Stimulated activated CD4-positive, alpha-beta T cell treated with anti-CD3 and anti-CD28 coated beads, Interleukin-15, amount 100 ng/mL, for 24 hours (primary cell): ENCODE results near the gene ACVR2B.
"Not testable (repeated sequence)": the region's sequence is repeated elsewhere in the genome, so short reads cannot be mapped to it uniquely, and the experiment has no call there.

ENCODE experiments used
- DNase-seq: peaks from one replicate; pipeline ENCODE4 v3.0.0-alpha.2; 2020

The ACVR2B gene

DNA sequence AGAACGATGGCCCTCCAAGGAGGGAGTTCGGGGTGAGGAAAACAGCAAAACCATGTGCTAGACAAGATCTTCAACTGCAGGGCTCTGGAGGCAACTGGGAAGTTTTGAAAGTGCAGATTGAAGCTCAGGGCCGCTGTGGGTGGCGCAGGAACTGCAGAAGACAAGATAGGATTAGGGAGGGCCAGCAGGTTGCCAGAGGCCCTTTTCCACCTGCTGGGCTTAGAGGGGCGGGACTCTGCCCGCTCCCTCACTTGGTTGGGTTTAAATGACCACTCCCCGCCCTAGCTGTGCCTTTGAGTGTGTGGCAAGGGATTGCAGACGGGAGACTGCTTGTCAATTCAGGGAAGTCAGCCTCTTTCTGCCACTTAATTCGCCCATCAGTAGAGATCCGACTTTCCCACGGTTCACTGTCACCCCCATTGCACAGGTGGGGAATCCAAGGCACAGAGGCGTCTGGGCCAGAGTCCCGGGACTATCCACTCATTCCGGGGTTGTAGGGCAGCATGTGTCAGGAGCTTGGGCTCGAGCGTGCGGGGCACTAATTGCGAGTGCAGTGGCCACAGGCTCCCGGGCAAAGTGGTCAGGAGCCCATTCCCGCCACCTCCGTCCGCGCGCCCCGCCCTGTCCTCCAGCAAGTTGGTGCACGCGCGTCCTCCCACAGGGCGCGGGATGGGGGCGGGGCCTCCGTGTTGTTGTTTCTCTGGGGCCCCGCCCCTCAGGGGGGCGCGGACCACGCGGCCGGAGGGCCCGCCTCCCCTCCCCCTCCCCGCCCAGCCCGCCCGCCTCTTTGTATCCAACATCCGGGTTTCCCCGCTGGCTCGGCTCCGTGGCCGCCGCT is at the start of gene ACVR2B:
Gene ACVR2B (plus strand): TSS at position 816 of the 838 bp plus-strand sequence. CDS start 433 bp downstream, outside the sequence.
- DNase-seq: peak; percentile 86

DNA sequence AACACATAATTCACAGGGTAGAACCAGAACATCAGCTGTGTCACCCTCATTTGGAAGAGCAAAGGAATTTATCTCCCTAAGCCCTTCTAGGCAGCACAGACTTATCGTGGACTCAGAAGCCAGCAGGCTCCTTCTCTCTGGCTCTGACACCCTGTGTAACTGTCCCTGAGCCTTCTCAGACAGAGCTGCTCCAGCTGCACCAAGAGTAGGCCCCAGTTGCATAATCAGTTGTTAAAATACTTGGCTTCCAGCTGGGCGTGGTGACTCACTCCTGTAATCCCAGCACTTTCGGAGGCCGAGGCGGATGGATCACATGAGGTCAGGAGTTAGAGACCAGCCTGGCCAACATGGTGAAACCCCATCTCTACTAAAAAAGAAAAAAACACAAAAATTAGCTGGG is 49.4 kb upstream of the ACVR2B start:
- DNase-seq: no peak

DNA sequence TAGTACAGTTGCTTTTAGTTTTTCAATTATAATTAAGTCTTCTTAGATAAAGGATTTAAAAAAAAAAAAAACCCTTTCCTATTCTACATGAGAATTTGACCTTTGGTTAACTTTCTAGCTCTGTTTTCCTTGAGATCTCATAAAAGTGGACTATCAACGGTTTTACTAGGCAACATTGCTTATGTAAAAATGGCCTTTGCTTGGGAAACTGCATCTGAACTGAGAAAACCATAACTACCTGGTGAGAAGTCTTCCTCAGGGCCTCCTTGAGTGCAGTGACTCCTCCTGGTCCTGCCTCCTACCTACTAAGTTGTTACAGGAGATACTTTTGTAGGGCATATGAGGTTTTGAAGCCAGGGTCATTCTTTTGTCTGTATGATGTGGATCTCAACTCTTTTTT is 42.1 kb upstream of the ACVR2B start:
- no peak for DNase-seq

DNA sequence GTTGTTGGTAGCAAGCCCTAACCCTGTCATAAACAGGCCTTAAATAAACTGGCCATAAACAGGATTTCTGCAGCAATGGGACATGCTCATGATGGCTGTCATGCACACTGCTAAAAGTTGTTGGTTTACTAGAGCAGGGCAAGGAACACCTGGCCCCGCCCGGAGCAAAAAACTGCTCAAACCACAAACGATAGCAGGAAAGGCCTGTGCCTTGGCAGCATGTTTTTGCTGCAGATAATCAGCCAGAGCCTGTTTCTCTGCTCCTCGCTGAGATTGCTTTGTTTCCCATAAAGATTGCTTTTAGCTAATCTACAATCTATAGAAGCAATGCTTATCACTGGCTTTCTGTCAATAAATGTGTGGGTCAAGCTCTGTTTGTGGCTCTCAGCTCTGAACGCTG is 32.9 kb upstream of the ACVR2B start:
- DNase-seq: not testable (repeated sequence)

DNA sequence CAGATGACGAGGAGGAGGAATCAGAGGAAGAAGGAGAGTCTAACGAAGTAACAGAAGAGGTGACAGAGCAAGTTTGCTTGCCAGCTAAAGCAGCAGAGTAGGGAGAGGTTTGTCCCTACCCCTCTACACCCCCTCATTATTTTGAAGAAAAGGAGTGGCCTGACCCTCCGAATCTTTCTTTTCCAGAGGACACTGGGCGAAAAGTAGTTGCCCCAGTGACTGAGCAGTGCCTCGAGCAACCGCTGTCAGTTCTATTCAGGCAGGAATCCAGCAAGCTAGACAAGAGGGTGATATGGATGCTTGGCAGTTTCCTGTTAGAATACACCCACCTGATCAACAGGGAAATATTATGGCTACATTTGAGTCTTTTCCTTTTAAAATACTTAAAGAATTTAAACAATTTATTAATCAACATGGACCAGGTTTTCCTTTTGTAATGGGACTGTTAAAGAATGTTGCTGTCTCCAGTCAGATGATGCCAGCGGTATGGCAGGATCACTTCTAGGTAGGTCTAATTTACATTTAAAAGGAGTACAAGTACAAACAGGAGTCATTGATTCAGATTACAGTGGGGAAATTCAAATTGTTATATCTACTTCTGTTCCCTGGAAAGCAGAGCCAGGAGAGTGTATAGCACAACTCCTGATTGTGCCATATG is 31.9 kb upstream of the ACVR2B start:
- DNase-seq: no peak

DNA sequence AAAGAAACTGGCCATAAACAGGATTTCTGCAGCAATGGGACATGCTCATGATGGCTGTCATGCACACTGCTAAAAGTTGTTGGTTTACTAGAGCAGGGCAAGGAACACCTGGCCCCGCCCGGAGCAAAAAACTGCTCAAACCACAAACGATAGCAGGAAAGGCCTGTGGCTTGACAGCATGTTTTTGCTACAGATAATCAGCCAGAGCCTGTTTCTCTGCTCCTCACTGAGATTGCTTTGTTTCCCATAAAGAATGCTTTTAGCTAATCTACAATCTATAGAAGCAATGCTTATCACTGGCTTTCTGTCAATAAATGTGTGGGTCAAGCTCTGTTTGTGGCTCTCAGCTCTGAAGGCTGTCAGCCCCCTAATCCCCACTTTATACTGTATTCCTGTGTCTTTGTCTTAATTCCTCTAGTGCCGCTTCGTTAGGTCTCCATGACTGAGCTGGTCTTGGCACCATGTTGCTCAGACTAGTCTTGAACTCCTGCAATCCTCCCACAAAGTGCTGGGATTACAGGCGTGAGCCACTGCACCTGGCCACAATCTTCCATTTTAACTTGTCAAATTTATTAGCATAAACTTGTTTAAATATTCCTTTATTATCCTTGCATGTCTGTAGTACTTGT is 26.8 kb upstream of the ACVR2B start:
- DNase-seq: not testable (repeated sequence)

DNA sequence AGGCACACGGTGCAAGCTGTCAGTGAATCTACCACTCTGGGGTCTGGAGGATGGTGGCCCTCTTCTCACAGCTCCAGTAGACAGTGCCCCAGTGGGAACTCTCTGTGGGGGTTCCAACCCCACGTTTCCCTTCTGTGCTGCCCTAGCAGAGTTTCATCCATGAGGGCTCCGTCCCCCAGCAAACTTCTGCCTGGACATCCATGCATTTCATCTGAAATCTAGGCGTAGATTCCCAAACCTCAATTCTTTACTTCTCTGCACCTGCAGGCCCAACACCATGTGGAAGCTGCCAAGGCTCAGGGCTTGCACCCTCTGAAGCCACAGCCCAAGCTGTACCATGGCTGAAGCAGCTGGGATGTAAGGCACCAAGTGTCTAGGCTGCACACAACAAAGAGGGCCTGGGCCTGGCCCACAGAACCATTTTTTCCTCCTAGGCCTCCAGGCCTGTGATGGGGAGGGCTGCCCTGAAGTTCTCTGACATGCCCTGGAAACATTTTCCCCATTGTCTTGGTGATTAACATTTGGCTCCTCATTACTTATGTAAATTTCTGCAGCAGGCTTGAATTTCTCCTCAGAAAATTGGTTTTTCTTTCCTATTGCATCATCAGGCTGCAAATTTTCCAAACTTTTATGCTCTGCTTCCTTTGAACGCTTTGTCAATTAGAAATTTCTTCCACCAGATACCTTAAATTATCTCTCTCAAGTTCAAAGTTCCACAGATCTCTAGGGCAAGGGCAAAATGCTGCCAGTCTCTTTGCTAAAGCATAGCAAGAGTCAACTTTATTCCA is 20.6 kb upstream of the ACVR2B start:
- DNase-seq: not testable (repeated sequence)

DNA sequence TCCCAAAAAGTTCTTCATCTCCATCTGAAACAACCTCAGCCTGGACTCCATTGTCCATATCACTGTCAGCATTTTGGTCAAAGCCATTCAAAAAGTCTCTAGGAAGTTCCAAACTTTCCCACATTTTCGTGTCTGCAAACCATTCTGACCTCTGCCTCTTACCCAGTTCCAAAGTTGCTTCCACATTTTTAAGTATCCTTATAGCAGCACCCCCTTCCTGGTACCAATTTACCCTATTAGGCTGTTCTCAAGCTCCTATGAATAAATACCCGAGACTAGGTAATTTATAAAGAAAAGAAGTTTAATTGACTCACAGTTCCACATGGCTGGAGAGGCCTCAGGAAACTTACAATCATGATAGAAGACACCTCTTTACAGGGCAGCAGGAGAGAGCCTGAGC is 20.0 kb upstream of the ACVR2B start:
- DNase-seq: not testable (repeated sequence)

DNA sequence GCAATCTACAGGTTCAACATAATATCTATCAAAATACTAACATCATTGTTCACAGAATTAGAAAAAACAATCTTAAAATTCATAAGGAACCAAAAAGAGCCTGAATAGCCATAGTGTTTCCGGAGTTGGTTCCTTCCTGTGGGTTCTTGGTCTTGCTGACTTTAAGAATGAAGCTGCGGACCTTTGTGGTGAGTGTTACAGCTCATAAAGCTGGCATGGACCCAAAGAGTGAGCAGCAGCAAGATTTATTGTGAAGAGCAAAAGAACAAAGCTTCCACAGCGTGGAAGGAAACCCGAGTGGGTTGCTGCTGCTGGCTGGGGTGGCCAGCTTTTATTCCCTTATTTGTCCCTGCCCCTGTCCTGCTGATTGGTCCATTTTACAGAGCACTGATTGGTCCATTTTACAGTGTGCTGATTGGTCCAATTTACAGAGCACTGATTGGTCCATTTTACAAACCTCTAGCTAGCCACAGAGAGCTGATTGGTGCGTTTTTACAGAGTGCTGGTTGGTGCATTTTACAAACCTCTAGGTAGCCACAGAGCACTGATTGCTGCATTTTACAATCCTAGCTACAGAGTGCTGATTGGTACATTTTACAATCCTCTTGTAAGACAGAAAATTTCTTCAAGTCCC is 15.1 kb upstream of the ACVR2B start:
- not testable (repeated sequence) for DNase-seq

DNA sequence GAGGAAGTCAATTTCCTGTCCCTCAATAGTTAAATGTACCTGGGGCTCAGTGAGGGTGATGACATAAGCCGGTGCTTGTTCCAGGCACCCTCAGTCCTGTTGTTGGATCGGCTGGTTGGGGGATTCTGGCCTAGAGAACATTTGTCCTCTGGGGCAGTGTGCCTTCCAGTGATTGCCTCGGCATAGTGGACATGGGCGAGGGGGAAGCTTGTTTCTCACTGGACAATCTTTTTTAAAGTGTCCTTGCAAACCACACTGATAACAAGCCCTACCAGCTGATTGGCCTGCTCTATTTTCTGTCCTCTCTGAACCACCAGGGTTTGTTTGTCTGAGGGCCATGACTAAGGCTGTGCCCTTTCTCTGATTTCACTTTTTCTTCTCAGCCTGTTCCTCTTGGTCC is 10.5 kb upstream of the ACVR2B start:
- DNase-seq: not testable (repeated sequence)

DNA sequence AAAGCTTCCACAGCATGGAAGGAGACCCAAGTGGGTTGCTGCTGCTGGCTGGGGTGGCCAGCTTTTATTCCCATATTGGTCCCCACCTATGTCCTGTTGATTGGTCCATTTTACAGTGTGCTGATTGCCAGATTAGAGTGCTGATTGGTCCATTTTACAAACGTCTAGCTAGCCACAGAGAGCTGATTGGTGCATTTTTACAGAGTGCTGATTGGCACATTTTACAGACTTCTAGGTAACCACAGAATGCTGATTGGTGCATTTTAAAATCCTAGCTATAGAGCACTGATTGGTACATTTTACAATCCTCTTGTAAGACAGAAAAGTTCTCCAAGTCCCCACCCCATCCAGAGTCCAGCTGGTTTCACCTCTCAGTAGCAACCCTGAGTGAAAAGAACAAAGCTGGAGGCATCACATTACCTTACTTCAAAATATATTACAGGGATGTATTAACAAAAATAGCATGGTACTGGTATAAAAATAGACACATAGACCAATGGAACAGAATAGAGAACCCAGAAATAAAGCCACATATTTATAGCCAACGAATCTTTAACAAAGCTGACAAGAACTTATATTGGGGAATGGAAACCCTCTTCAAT is 7.5 kb upstream of the ACVR2B start:
- no peak for DNase-seq

DNA sequence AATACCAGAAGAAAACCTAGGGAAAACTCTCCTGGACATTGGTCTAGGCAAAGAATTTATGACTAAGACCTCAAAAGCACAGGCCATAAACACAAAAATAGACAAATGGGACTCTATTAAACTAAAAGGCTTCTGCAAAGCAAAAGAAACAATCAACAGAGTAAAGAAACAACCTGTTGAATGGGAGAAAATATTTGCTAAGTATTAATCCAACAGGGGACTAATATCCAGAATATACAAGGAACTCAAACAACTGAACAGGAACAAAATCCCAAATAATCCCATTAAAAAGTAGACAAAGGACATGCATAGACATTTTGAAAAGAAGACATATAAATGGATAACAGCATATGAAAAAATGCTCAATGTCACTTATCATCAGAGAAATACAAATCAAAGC is 6.9 kb upstream of the ACVR2B start:
- DNase-seq: no peak

DNA sequence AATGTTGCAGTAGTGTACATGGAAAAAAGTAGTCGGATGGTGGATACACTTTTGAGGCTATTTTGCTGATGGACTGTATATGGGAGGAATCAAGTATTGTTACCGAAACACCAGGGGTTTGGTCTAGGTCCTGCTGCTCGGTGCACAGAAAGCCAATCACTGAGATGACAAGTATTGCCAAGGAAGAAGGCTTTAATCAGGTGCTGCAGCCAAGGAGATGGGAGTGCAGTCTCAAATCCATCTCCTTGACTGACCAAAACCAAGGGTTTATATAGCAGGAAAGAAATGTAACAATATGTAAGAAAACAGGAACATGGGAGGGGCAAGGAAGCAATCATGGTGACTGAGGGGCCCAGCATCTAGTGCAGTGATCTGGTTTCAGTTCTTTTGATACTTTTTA is 2.8 kb upstream of the ACVR2B start:
- no peak for DNase-seq

DNA sequence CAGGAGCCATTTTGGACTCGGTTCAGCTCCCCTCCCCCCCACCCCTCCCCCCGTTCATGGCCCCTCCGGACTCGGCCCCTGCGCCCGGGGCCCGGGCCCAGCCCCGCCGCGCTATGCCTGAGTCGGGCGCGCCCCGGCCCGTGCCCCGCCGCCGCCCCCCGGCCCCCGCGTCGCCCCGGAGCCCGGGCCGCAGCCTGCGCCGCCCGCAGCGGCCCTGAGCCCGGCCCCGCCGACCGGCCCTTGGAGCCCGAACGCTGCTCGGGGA is 155 bp downstream of the ACVR2B start:
- no peak for DNase-seq

DNA sequence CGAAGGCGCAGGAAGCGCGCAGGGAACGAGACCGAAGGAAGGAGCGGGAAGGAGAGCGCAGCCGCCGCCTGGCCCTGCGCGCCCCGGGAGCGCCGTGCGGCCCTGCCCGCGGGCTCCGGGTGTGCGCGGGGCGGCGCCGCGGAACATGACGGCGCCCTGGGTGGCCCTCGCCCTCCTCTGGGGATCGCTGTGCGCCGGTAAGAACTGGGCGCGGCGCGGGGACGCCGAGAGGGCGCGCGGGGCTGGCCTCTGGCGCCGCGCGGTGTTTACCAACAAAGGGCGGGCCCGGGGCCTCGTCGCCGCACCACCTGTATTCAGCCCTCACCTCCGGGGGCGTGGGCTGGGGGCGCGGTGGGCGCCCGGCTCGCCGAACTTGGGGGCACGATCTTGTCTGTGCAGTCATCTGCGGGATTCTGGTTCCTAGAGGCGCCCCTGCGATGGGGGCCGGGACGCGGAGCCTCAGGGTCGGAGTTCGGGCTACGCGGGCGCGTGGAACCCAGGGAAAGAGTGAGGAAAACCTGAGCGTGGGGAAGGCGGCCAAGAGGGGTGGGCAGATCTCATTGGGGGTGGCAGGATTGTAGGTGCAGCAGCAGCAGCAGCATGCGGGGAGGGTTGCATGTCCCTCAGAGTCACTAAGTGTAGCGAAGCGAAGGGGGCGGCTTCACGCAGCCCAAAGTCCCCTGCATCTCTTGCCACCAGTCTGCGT is 641 bp downstream of the ACVR2B start:
- peak; percentile 45 for DNase-seq

DNA sequence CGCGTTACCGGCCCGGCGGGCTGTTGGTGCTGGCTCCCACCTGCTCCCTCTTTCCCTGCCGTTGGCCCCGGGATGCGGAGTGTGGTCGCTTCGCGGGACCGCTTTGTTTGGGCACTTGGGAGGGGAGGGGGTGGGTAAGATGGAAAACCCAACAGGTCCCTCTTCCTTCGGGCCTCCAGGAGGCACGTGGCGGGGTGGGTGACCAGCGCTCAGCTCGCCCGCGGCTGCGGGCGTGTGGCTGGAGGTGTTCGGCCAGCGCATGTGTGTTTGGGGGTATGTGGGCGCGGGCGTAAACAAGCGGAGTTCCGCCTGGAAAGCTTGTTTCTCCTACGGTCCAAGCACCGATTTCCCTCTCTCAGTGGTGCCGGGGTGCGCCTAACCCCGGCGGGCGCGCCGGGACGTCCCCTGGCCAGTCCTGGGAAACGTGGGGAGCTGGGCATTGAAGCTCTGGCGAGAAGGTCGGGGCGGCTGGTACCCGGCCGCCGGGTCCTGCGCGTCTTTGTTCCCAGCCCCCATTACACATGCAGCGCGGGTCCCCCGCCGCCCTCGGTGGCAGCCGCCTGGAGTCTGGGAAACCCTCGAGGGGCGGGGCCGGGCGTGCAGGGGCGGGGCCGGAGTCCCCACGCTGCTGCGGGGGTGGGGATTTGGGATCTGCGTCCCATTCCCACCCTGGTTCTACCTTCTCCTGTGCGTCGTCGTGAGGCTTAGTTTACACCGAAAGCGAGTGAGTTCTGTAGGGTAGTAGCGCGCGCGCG is 1.4 kb downstream of the ACVR2B start:
- peak; percentile 60 for DNase-seq

DNA sequence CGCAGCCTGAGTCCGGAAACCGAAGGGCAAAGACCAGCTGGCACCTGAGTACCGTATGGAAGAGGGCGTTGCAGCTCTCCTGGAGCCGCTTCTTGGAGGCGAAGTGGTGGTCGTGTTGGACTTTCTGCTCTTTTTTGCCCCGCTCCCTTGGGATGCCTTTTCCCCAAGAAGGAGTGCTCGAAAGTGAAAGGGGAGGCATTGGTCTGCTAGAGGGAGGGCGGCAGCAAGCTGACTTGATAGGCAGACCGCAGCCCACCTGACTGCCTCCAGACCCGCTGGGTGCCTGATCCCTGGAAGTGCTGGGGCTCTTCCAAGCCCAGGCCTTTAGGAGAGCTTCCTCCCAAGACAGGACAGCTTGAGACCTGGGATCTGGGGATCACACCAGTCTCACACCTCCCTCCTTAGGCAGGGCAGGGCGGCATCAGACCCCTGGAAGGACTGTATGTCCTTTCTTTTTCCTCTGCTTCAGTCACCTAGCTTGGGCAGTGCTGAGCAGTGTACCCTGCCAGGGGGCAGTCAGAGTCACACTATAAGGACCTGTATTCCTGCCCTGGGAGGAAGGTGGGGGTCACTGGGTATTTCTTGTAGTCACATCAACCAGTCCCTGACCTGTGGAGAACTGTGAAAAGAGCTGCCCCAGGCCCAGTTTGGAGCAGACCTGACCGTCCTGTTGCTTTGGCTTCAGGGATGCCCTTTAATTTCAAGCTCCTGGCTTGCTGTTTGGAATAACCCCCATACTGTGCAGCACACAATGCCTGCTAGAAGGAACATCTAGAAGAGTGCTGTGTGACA is 2.1 kb downstream of the ACVR2B start:
- DNase-seq: no peak

DNA sequence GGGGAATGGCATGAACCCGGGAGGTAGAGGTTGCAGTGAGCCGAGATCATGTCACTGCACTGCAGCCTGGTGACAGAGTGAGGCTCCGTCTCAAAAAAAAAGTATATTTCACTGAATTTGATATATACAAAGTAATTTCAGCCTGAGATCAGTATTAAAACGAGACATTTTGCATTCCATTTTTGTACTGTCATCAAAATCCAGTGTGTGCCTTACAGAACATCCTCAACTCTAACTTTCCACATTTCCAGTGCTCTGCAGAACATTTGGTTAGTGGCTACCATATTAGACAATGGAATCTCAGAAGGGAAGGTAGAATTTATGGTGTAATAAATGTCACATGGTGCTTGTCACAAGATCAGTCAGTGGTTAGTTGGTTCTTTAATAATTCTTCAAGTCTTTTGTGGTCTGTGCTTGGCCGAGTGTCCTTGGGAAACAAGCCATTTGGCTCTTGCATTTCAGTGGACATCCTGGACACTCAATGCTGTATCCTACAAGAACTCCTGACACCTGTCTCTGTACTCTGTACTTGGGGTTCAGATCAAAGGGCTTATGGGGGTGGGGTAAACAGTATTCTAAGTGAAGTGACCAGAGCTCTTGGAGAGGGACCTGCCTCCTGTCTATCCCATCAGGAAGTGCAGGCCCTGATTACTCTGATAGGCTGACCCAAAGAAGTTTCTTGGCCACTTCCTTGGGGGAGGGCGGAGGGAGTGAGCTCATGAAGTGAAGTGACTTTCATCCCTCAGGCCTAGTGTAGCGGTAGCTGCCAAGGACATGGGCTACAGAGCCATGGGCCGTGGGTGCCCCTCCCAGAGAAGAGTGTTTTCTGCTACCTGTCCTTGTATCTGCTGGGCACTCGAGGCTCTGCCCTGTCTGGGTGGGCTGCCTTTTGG is 3.7 kb downstream of the ACVR2B start:
- no peak for DNase-seq
